Measurements from ENCODE around the gene AKAP8.
A peak's percentile ranks its signal among the peaks of the same experiment; 100 is the strongest.
"Not testable (repeated sequence)": the region's sequence is repeated elsewhere in the genome, so short reads cannot be mapped to it uniquely, and the experiment has no call there.

The AKAP8 gene

DNA sequence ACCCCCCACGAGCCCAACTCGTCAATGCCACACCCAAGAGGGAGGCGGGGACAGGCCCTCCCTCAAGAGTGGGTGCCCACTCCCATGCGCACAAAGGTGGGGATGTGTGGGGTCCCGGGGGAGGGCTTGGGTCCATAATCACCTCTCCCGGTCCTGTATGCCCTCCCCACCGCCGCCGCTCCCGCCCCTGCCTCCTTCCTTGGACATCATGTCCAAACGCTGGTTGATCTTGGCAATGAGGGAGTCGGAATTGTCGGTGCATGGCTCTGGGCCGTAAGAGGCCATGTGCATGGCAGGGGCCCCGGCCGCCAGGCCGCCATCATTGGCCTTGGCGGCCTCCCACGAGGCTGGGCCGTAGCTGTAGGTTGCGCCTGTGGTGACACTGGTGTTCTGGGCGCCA, 5.9 kb downstream of the AKAP8 start:
- DNase-seq (ENCODE audit: low spot score), result no peak

DNA sequence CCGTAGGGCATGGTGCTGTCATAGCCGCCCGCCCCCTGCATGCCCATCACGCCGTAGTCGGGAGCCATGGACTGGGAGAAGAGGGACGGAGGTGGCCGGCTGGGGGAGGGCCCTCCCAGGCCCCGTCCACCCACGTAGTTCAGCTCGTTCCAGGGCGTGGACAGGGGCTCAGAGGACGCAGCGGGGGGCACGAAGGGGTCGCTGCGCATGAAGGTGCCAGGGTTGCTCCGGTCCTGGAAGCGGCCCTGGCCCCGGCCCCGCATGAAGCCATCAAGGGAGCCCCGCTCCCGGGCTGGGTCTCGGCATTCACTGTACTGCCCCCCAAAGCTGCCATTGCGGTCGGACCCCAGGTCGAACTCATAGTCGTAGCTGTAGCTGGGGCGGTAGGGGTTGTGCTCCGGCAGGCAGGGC, 6.7 kb downstream of the AKAP8 start:
- DNase-seq (ENCODE audit: low spot score), result no peak

DNA sequence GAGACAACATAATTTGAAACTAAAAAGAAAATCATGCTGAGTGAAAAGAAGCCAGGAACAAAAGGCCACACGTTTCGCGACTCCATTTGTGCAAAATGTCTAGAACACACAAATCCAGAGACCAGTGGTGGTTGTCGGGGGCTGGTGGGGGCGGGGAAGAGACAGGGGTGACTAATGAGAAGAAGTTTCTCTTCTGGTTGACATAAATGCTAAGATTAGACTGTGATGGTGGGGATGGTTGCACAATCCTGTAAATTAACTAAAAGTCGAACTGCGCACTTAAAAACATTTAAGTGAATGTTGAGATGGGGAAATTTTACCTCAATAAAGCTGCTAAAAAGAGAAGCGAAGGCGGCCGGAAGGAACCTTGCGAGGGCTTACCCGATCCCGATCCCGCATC, 7.1 kb downstream of the AKAP8 start:
- DNase-seq (ENCODE audit: low spot score), result no peak

DNA sequence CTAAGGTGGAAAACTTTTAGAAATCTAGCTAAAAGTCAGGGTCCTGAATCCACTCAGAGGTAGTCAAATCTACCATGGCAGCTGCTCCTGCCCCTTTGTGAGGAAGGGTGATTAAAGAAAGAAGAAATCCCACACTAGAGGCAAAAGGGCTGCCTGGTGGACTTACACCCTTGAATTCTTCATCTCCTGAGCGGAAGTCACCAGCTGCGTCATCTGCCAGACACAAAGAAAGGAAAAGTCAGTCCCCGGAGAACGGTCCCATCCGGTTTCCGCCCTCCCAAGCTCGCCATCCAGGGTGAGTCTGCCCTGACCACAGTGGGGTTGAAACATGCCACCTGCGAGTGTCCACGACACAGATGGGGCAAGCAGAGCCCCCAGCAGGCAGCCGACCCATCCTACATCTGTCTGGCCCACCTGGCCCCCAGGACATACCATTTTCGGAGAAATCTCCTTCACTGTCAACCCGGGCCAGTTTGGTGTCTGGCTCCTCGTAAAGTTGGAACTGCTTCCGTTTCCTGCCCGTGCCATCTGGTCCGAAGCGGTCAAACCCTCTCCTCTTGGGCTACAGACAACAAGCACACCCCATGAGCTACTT, 7.7 kb downstream of the AKAP8 start:
- DNase-seq (ENCODE audit: low spot score), result no peak

DNA sequence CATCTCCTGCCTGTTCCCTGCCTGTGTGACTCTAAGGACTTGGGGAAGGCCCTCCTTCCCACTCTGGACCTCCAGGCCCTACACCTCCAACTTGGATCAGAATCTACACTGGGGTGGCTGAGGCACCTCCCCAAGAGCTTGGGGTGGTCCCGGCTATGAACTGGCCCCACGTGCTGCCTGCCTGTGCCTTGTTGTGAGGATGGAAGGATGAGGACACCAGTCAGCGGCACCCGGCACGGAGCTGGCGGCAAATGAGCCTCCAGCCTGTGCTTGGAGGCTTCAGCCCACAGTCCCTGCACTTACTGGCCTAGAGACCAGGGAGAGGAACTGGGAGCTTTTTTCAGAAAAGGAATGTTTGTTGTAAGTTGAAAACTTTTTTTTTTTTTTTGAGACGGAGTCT, 8.5 kb downstream of the AKAP8 start:
- no peak for DNase-seq (ENCODE audit: low spot score)

DNA sequence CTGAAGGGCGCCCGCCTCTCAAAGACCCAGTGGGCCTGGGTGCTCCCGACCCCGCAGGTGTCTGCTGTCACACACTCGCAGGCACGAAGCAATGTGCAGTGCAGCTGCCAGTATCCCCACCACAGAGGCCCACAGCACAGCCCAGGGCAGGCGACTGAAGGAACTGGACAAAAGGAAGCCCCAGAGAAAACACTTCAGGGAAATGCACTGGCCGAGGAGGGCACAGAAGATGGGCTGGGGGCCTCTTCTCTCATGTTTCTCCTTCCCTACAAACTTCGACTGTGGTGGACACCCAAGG, 10.0 kb downstream of the AKAP8 start:
- no peak for DNase-seq (ENCODE audit: low spot score)

DNA sequence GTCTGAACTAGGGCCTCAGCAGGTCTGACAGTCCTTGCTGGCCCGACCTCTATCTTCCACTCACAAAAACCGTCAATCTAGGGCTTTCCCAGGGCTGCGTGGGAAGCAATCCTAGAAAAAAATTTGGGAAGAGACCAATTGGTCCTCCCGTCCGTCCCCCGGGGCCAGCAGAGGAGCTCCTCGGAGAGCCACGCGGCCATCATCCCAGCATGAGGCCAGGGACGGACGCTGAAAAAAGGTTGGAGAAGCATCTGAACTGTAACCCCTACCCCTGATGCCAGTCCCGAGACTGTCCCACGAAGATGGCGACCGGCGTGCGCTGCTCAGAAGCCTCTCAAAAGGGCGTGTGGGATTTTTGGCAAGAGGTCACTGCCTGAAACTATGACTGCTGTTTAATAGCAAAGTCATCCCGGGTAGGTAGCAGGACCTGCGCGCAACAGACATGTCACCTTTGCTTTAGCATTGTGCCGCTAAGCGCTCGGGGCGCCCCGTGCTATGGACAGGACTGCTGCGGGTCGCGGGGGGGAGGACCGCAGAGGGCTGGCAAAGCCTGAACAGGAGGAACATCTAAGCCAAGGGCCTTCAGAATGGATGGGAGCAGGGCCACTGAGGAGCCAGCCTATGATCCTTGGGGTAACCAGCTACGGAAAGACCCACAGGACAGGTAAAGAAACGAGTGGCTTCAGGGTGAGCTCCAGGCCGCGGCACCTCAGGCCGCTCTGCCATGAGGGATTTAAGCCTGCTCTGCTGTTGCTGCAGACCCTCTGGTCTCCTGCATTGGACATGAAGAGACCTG, 10.6 kb downstream of the AKAP8 start:
- DNase-seq (ENCODE audit: low spot score), result no peak

DNA sequence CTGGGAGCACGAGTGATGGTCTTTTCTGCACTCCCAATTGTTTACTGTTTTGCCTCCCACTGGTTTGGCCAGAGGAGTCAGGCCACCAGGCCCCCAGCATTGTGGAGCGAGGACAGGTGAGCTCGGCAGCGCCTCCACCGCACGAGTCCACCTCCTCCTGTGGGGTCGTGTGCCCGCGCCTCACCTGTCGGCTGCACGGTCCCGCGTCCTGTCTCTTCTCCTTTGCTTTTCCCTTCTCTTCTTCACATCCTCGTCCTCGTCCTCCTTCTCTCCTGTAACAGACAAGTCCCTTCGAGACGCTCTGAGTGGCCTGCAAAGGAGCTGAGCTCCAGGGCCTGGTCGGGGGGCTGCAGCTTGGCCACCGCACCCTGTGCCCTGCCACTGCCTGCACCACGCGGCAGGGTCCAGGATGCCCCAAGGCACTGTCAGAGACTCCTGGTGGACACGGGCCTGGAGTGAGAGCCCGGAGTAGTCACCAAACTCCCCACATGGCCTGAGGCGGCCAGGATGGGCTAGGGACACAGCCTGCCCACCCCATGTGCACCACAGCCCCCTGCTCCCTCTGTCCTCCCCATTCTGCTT, 11.4 kb downstream of the AKAP8 start:
- DNase-seq (ENCODE audit: low spot score), result no peak

DNA sequence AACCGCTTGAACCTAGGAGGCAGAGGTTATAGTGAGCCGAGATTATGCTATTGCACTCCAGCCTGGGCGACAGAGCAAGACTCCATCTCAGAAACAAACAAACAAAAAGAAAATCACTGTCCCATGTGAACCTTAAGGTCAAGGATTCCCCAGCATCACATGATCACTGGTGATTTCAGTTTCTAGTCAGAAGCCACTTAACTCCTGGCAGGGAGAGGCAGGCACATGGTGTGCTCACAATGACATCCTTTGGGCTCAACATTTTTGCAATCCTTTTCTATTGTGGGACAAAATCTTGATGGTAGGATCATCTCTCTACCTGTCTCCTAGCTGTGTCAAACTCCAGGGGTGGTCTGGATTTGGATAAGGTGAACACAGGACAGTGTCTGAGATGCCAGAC, 12.1 kb downstream of the AKAP8 start:
- no peak for DNase-seq (ENCODE audit: low spot score)

DNA sequence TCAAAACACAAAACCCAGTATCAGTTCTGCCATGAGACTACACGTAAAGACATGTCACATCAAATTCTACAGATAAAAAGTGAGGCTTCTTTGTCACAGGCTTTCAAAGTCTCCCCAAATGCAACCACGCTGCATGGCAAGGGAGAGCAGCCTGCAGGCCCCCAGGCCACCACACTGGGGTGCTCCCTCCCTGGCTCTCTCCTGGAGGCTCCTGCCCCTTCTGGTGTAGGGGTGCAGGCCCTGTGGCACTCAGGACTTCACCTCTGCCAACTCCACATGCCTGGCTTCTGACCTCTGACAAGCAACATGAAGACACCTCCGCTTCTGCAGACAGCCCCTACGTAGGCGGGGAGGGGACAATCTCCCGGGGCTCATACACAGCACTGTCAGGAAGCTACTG, 14.3 kb downstream of the AKAP8 start:
- DNase-seq (ENCODE audit: low spot score), result peak; percentile 38

DNA sequence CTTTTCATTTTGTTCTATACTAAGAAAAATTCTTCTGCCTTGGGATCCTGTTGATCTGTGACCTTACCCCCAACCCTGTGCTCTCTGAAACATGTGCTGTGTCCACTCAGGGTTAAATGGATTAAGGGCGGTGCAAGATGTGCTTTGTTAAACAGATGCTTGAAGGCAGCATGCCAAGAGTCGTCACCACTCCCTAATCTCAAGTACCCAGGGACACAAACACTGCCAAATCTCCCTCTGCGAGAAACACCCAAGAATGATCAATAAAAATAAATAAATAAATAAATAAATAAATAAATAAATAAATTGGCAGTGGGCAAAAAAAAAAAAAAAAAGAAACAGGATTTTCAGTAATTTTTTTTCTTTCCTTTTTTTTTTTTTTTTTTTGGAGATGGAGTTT, 15.8 kb downstream of the AKAP8 start:
- peak; percentile 72 for DNase-seq (ENCODE audit: low spot score)

DNA sequence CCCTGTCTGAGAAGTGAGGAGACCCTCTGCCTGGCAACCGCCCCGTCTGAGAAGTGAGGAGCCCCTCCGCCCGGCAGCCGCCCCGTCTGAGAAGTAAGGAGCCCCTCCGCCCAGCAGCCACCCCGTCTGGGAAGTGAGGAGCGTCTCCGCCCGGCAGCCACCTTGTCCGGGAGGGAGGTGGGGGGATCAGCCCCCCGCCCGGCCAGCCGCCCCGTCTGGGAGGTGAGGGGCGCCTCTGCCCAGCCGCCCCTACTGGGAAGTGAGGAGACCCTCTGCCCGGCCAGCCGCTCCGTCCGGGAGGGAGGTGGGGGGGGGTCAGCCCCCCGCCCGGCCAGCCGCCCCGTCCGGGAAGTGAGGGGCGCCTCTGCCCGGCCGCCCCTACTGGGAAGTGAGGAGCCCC, 16.5 kb downstream of the AKAP8 start:
- DNase-seq (ENCODE audit: low spot score), result not testable (repeated sequence)

DNA sequence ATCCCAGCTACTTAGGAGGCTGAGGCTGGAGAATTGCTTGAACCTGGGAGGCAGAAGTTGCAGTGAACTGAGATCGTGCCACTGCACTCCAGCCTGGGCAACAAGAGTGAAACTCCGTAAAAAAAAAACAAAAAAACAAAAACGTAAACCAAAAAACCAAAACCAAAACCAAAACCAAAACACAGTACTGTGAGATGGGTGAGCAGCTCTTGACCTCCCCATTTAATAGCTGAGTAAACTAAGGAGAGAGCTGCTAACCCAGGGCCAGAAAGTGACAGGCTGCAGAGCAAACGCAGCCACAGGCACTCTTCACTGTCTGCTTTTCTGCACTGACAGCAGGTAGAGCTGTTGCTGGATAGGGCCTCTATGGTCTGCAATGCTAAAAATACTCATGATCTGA, 19.6 kb downstream of the AKAP8 start:
- DNase-seq (ENCODE audit: low spot score), result not testable (repeated sequence)

DNA sequence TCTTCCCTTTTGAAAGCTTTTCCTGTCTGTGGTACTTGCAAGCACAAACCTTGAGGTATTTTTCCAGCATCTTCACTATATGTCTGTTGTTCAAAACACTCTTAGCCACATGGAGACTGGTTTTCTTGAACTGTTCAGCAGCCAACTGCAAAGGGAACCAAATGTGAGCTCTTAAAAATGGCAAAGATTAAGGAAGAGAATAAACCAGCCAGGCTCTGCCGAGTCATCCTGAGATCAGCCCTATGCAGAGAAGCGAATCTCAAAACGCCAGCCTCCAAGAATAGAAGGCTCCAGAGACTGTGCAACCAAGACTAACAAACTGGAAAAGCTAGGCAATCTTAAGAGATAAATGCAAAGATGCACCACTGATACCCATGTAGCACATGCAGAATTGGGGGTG, 20.7 kb downstream of the AKAP8 start:
- no peak for DNase-seq (ENCODE audit: low spot score)

DNA sequence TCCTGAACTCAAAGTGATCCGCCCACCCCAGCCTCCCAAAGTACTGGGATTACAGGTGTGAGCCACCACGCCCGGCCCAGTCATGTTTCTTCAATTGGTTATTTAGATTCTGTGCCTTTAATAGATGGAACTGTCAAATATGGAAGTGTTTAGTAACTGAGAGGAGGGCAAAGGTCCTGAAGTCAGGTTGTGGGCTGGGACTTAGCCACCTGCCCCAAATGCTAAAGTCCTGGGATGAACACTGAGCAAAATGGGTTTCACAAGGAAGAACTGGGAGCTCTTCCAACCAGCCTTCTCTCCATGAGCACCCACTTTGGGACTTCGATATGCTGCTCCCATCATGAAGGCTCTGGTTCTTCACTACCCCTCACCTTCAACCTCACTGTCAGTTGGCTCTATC, 21.7 kb downstream of the AKAP8 start:
- DNase-seq (ENCODE audit: low spot score), result no peak

DNA sequence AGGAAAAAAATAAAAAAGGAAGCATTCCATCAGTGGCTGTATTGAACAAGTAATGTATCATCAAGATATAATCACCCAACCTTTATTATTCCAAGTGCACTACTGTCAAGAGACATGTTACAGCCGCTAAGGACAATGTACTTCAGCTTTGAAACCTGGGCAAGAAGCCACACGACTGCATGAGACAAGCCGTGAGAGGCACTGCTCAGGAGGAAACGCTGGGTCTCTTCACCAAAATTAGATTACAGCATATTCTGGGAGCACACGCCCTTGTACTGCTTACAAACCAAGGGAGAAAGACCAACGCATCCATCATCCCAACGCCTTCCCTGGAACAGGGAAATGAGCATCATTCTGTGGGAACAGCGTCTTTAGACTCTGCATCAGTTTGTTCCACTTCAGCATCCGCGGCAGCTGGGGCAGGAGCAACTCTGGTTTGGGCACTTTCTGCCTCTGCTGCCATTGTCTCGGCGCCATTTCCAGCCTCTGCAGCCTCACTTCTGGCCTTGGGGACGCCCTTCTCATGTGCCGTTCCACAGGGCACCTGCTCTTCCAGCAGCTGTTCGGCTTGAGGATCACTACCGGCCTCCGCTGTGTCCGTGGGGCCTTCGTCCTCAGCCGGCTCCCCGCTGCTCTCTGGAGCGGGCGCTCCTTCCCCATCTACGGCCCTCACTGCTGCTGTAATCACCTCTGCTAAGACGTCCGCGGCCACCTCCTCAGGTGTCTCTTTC, 24.9 kb downstream of the AKAP8 start:
- DNase-seq (ENCODE audit: low spot score), result no peak

DNA sequence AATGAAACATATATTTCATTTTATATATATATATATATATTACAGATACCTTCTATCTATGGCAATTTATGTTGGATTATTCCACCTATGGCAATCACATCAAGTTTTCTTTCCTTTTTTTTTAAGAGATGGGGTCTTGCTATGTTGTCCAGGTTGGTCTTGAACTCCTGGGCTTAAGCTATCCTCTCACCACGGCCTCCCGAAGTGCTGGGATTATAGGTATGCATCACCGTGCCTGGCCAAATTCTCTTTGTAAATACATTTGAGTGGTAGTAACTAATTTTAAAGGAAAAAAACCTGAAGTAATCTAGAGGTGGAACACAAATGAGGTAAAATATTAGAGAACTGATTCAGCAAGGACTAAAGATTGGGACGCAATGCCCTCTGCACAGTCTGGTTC, 25.7 kb downstream of the AKAP8 start:
- DNase-seq (ENCODE audit: low spot score), result no peak

DNA sequence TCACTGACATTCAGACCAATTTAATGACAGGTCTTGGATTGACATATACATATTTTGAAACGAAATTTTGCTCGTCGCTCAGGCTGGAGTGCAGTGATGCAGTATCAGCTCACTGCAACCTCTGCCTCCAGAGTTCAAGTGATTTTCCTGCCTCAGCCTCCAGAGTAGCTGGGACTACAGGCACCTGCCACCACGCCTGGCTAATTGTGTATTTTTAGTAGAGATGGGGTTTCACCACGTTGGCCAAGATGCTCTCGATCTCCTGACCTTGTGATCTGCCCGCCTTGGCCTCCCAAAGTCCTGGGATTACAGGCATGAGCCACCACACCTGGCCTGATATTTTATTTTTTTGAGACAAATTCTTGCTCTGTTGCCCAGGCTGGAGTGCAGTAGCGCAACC, 27.1 kb downstream of the AKAP8 start:
- DNase-seq (ENCODE audit: low spot score), result not testable (repeated sequence)

DNA sequence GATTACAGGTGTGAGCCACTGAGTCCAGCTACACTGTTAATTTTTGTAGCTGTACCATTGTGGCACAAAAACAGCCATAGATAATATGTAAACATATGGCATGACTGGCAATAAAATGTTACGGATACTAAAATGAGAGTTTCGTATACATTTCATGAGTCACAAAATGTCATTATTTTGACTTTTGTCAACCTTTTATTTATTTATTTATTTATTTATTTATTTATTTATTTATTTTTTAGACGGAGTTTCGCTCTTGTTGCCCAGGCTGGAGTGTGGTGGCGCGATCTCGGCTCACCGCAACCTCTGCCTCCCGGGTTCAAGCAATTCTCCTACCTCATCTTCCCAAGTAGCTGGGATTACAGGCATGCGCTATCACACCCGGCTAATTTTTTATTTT, 38.3 kb downstream of the AKAP8 start:
- not testable (repeated sequence) for DNase-seq (ENCODE audit: low spot score)

DNA sequence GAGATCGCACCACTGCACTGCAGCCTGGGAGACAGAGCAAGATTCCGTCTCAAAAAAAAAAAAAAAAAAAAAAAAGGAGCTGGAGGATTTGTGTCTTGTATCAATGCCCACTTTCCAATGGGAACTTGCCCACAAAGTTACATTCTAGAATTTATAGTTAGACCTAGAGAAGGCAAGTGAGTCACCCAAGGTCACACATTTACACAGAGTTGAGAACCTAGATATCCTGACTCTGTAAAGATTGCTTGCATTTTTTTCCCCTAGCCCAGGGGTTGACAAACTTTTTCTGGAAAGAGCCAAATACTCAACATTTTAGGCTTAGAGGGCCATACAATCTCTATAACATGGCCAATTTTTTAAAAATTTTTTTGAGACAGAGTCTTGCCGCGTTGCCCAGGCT, 39.5 kb downstream of the AKAP8 start:
- DNase-seq (ENCODE audit: low spot score), result no peak

DNA sequence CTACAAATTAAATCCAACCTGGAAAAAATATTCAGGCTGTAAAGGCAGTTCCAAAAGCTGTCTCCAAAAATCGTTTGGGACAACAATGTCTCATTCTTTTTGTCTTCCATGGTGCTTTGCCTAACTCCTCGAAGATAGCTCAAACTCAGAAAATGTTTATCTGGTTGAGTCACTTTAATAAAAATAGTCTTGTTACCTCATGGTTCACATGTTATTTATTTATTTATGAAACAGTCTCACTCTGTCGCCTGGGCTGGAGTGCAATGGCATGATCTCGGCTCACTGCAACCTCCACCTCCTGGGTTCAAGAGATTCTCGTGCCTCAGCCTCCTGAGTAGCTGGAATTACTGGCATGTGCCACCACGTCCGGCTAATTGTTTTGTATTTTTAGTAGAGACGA, 42.4 kb downstream of the AKAP8 start:
- DNase-seq (ENCODE audit: low spot score), result no peak

DNA sequence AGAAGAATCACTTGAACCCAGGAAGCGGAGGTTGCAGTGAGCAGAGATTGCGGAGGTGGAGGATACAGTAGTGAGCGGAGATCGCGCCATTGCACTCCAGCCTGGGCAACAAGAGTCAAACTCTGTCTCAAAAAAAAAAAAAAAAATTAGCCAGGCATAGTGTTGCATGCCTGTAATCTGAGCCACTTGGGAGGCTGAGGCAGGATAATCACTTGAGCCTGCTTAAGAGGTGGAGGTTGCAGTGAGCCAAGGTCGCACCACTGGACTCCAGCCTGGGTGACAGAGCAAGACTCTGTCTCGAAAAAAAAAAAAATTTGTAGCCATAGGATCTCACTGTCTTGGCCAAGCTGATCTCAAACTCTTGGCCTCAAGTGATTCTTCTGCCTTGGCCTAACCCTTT, 43.6 kb downstream of the AKAP8 start:
- not testable (repeated sequence) for DNase-seq (ENCODE audit: low spot score)

DNA sequence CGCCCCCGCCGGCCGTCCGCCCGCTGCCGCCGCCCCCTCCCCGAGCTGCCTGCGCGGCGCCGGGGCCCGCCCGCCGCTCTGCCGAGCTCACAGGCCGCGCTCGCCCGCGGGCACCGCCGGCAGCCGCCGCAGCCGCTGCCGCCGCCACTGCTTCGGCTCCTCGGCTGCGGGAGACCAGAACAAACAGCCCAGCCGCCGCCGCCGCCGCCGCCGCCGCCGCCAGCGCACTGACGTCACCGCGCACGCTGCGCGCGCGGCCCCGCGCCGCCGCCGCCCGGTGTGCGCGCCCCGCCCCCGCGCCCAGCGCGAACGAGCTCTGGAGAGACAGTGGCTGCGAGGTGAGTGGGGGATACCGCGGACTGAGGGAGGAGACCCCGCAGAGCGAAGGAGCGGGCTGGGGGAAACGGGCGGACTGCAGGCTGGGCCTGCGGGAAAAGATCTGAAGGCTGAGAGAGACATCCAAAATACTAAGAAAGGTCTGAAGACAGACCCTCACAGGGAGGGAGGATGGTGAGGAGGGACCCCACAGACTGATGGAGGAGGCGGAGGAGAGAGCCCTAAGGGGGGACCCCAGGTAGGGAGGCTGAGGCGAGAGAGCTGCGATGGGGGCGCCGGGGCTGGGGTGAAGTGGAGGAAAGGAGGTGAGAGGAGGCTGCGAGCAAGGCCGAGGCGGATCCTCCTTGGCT, 47.1 kb downstream of the AKAP8 start, which contains the start of gene BRD4:
Gene BRD4 (minus strand): TSS at position 229 of the 686 bp plus-strand sequence. CDS start 59,440 bp downstream, outside the sequence.
- DNase-seq (ENCODE audit: low spot score), result peak; percentile 77
